HCT116 (cell line): ENCODE results near the gene BRD7.

ENCODE experiments used
- ATF3 ChIP-seq: IDR thresholded peaks from 2 replicates; pipeline ENCODE4 v1.6.1; 2012
- CEBPB ChIP-seq: IDR thresholded peaks from 2 replicates; pipeline ENCODE4 v1.6.1; 2012; ENCODE audit warnings: low read depth
- FOSL1 ChIP-seq: IDR thresholded peaks from 2 replicates; pipeline ENCODE4 v1.6.1; 2012; ENCODE audit warnings: low read depth
- POLR2A ChIP-seq: IDR thresholded peaks from 2 replicates; pipeline ENCODE4 v1.7.0; 2011; ENCODE audit warnings: borderline replicate concordance; ENCODE audit not compliant: insufficient read depth, insufficient read length; ENCODE audit errors: extremely low read depth
- POLR2AphosphoS5 ChIP-seq: IDR thresholded peaks from 2 replicates; pipeline ENCODE4 v1.6.1; 2011; ENCODE audit warnings: mild to moderate bottlenecking, low read depth, low read length, moderate library complexity
- RAD21 ChIP-seq: IDR thresholded peaks from 2 replicates; pipeline ENCODE4 v1.6.1; 2012; ENCODE audit warnings: low read depth, mild to moderate bottlenecking
- TCF7L2 ChIP-seq: IDR thresholded peaks from 2 replicates; pipeline ENCODE4 v1.7.0; 2011; ENCODE audit warnings: borderline replicate concordance, inconsistent platforms; ENCODE audit not compliant: insufficient read depth, insufficient read length; ENCODE audit errors: extremely low read depth
- ZFX ChIP-seq: fragments of 450-650 bp; IDR thresholded peaks from 2 replicates; pipeline ENCODE4 v1.6.1; 2017
- TF ChIP-seq, protein P1 (sequence below): IDR thresholded peaks from 2 replicates; pipeline ENCODE4 v1.6.1; 2012; ENCODE audit warnings: low read depth
- TF ChIP-seq, protein P2 (sequence below), 3 experiments: fragments of 200-600 bp in 1 of 3; sonication (generic) in 1 of 3; IDR thresholded peaks in 2 of 3; conservative IDR thresholded peaks in 1 of 3; 2 replicates each; pipeline ENCODE4 v1.5.1; 2012 to 2017; ENCODE audit warnings: low read depth in 2 of 3, low read length in 2 of 3, antibody characterized with exemption in 1 of 3, borderline replicate concordance in 1 of 3, control low read depth in 1 of 3, mild to moderate bottlenecking in 1 of 3, mixed read lengths in 1 of 3, mixed run types in 1 of 3, moderate library complexity in 1 of 3; ENCODE audit not compliant: insufficient read depth in 1 of 3

DNA sequence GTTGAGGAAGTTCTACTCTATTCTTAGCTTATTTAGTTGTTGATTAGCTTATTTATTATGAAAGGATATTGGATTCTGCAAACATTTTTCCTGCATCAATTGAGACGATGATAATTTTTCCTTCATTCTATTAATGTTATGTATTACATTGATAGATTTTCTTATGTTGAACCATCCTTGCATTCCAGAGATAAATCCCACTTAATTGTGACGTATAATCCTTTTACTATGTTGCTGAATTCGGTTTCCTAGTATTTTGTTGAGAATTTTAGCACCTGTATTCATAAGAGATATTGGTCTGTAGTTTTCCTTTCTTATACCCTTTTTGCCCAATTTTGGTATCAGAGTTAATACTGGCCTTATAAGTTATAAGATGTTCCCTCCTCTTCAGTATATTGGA, 47.6 kb upstream of the BRD7 start:
- TF ChIP-seq, protein P1, sequence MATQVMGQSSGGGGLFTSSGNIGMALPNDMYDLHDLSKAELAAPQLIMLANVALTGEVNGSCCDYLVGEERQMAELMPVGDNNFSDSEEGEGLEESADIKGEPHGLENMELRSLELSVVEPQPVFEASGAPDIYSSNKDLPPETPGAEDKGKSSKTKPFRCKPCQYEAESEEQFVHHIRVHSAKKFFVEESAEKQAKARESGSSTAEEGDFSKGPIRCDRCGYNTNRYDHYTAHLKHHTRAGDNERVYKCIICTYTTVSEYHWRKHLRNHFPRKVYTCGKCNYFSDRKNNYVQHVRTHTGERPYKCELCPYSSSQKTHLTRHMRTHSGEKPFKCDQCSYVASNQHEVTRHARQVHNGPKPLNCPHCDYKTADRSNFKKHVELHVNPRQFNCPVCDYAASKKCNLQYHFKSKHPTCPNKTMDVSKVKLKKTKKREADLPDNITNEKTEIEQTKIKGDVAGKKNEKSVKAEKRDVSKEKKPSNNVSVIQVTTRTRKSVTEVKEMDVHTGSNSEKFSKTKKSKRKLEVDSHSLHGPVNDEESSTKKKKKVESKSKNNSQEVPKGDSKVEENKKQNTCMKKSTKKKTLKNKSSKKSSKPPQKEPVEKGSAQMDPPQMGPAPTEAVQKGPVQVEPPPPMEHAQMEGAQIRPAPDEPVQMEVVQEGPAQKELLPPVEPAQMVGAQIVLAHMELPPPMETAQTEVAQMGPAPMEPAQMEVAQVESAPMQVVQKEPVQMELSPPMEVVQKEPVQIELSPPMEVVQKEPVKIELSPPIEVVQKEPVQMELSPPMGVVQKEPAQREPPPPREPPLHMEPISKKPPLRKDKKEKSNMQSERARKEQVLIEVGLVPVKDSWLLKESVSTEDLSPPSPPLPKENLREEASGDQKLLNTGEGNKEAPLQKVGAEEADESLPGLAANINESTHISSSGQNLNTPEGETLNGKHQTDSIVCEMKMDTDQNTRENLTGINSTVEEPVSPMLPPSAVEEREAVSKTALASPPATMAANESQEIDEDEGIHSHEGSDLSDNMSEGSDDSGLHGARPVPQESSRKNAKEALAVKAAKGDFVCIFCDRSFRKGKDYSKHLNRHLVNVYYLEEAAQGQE, result no peak
- no peak for TF ChIP-seq CEBPB
- TF ChIP-seq, protein P2, sequence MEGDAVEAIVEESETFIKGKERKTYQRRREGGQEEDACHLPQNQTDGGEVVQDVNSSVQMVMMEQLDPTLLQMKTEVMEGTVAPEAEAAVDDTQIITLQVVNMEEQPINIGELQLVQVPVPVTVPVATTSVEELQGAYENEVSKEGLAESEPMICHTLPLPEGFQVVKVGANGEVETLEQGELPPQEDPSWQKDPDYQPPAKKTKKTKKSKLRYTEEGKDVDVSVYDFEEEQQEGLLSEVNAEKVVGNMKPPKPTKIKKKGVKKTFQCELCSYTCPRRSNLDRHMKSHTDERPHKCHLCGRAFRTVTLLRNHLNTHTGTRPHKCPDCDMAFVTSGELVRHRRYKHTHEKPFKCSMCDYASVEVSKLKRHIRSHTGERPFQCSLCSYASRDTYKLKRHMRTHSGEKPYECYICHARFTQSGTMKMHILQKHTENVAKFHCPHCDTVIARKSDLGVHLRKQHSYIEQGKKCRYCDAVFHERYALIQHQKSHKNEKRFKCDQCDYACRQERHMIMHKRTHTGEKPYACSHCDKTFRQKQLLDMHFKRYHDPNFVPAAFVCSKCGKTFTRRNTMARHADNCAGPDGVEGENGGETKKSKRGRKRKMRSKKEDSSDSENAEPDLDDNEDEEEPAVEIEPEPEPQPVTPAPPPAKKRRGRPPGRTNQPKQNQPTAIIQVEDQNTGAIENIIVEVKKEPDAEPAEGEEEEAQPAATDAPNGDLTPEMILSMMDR (IDR thresholded peaks at IDR 0.05 in 2 of 3, conservative IDR thresholded peaks at IDR 0.05 in 1 of 3; ENCODE audit: borderline replicate concordance in 1 of 3, insufficient read depth in 1 of 3, low read depth in 2 of 3, low read length in 2 of 3), result no peak
- TF ChIP-seq FOSL1, result no peak
- no peak for TF ChIP-seq ATF3
- no peak for TF ChIP-seq POLR2AphosphoS5
- TF ChIP-seq ZFX, result no peak
- no peak for TF ChIP-seq POLR2A
- TF ChIP-seq RAD21, result no peak
- no peak for TF ChIP-seq TCF7L2
